T-cell (primary cell): ENCODE data around the gene TNS1. TPM values are rescaled to one million over a fixed set of nuclear protein-coding genes. Genes with fewer than 3 reads are reported as not detected.

Source experiments
- ATAC-seq, 4 experiments: fragments of 200-7000 bp in 3 of 4; fragments of 150-1000 bp in 1 of 4; cut with Tn5 transposase; replicated peaks in 1 of 4; 1 replicate in 3 of 4; 2 replicates in 1 of 4; pipeline ENCODE4 v1.10.0; 2021; ENCODE audit warnings: moderate library complexity in 3 of 4, mild to moderate bottlenecking in 2 of 4, moderate number of reproducible peaks in 1 of 4
- CTCF ChIA-PET, 2 donors: fragments of 300-600 bp; sonication (Branson Sonifier 250); formaldehyde crosslinking; loops; one replicate each; lab custom pipeline; 2022; ENCODE audit warnings: antibody characterized with exemption in 2 of 2; lab: Charles Lee
- POLR2A ChIA-PET, 2 donors: fragments of 300-600 bp; sonication (Branson Sonifier 250); formaldehyde crosslinking; loops; one replicate each; lab custom pipeline; 2022; ENCODE audit warnings: antibody characterized with exemption in 2 of 2; lab: Charles Lee
- DNase-seq, 35 experiments: peaks; one replicate each; pipeline versions ENCODE4 v3.0.0 to v3.0.0-alpha.2; 2013 to 2023
- H3K27ac ChIP-seq: one replicate; pipeline ENCODE4 v1.5.1; 2013; ENCODE audit warnings: low read length
- H3K27me3 ChIP-seq, 2 experiments: replicated peaks in 1 of 2; 1 replicate in 1 of 2; 2 replicates in 1 of 2; pipeline versions ENCODE4 v1.6.1 to v1.7.0; 2013; ENCODE audit warnings: low read length in 1 of 2, mixed read lengths in 1 of 2; ENCODE audit not compliant: control insufficient read depth in 2 of 2, insufficient read depth in 2 of 2; ENCODE audit errors: extremely low read depth in 1 of 2
- H3K36me3 ChIP-seq, 2 donors: 1 replicate in 1 of 2; 2 replicates in 1 of 2; pipeline versions ENCODE4 v1.6.1 to v1.7.0; 2013; ENCODE audit warnings: low read length in 1 of 2; ENCODE audit not compliant: control insufficient read depth in 2 of 2, insufficient read depth in 1 of 2; ENCODE audit errors: extremely low read depth in 1 of 2
- H3K4me1 ChIP-seq, 2 experiments: 1 replicate in 1 of 2; 2 replicates in 1 of 2; pipeline versions ENCODE4 v1.6.1 to v1.7.0; 2013; ENCODE audit warnings: low read length in 2 of 2, mixed read lengths in 1 of 2; ENCODE audit not compliant: insufficient read depth in 2 of 2, control insufficient read depth in 1 of 2; ENCODE audit errors: extremely low read depth in 1 of 2
- H3K4me3 ChIP-seq, 2 donors: 1 replicate in 1 of 2; 2 replicates in 1 of 2; pipeline versions ENCODE4 v1.5.1 to v1.7.0; 2013; ENCODE audit warnings: mild to moderate bottlenecking in 2 of 2, low read length in 1 of 2, moderate library complexity in 1 of 2; ENCODE audit not compliant: control insufficient read depth in 1 of 2; ENCODE audit errors: extremely low read depth in 1 of 2
- H3K9me3 ChIP-seq: 2 replicates; pipeline ENCODE4 v1.7.0; 2013
- H3K27ac Mint-ChIP-seq, 2 donors: one replicate each; pipeline ENCODE4 v1.8.0; 2020 to 2021; ENCODE audit warnings: mild to moderate bottlenecking in 2 of 2, mixed read lengths in 2 of 2
- H3K27me3 Mint-ChIP-seq, 2 donors: one replicate each; pipeline ENCODE4 v1.8.0; 2021 to 2022; ENCODE audit warnings: mixed read lengths in 2 of 2
- H3K36me3 Mint-ChIP-seq: one replicate; pipeline ENCODE4 v1.8.0; 2021; ENCODE audit warnings: mixed read lengths
- H3K4me1 Mint-ChIP-seq, 3 donors: one replicate each; pipeline ENCODE4 v1.8.0; 2020 to 2022; ENCODE audit warnings: mixed read lengths in 3 of 3, mild to moderate bottlenecking in 1 of 3
- H3K4me3 Mint-ChIP-seq, 3 donors: one replicate each; pipeline ENCODE4 v1.8.0; 2020 to 2022; ENCODE audit warnings: mild to moderate bottlenecking in 3 of 3, mixed read lengths in 3 of 3, moderate library complexity in 3 of 3
- H3K9me3 Mint-ChIP-seq, 3 donors: one replicate each; pipeline ENCODE4 v1.8.0; 2020 to 2022; ENCODE audit warnings: mixed read lengths in 3 of 3
- WGBS: methylation state at CpG from one replicate; pipeline ENCODE4 v1.1.5; 2013; ENCODE audit warnings: missing lambda C conversion rate; ENCODE audit not compliant: insufficient coverage; 5-methylcytosine and 5-hydroxymethylcytosine counted together
- total RNA-seq, 35 experiments: library from RNA in 6 of 35; stranded (reverse) in 6 of 35; fragments of 120-200 nt in 1 of 35; gene quantifications; one replicate each; pipeline versions ENCODE4 v1.2.1 to v1.2.4 and lab custom pipeline; 2013 to 2026

TNS1 gene
- total RNA-seq, 5 donors from 2014 or later (not counting 1 experiment from before 2014, with no cell fraction given): 0.28 to 2.1 (median 1.3) TPM

GRCh38 chr2:217909156-217909820 lies 93.5 kb downstream of the TNS1 start:
- WGBS: 60% methylated on average over 3 of the region's 10 CpGs
- H3K9me3 ChIP-seq: no peaks in the 10 kb centered on the region
- H3K4me3 Mint-ChIP-seq: no peak overlapping the region
- H3K9me3 Mint-ChIP-seq: no peaks in the 10 kb centered on the region
- peaks cover 0 to 49% of the 10 kb centered on the region in 2 experiments for H3K27me3 ChIP-seq
- ChIA-PET POLR2A (no interaction called here), CTCF (no interaction called here)
- no peaks in the 10 kb centered on the region for H3K4me1 ChIP-seq
- no peak overlapping the region for H3K4me3 ChIP-seq
- H3K36me3 Mint-ChIP-seq: no peaks in the 10 kb centered on the region
- no peak for ATAC-seq
- no peaks in the 10 kb centered on the region for H3K4me1 Mint-ChIP-seq
- peaks cover 15 to 47% of the 10 kb centered on the region in 2 donors for H3K27me3 Mint-ChIP-seq
- no peak for DNase-seq
- H3K27ac Mint-ChIP-seq: no peak overlapping the region
- H3K27ac ChIP-seq: no peak overlapping the region
- no peaks in the 10 kb centered on the region for H3K36me3 ChIP-seq

DNA sequence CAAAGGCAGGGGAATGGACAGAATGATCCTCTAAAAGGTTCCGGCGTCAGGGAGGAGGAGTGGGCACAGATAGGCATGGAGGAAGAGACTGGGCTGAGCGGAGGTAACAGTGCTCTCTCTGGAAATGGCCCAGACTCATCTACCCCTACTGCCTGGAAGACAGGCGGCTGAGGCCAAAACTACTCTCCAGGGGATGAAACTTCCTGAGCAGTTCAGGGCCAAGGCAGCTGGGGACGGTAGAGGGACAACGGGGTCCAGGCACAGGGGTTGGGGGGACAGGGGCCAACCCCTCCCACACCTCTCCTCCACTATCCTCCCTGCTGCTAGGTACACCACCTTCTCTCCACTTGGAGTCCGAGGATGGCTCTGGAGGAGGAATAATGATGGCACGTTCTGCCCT lies 94.3 kb downstream of the TNS1 start:
- Histone ChIP-seq H3K4me1 (no peaks in the 10 kb centered on the region), H3K27me3 (peaks cover 0 to 54% of the 10 kb centered on the region in 2 experiments), H3K27ac (no peak overlapping the region), H3K36me3 (no peaks in the 10 kb centered on the region), H3K9me3 (no peaks in the 10 kb centered on the region), H3K4me3 (no peak overlapping the region)
- Mint-ChIP-seq H3K9me3 (no peaks in the 10 kb centered on the region), H3K27ac (no peak overlapping the region), H3K4me3 (no peak overlapping the region), H3K36me3 (no peaks in the 10 kb centered on the region), H3K4me1 (no peaks in the 10 kb centered on the region), H3K27me3 (peaks cover 17 to 47% of the 10 kb centered on the region in 2 donors)
- ChIA-PET POLR2A (no interaction called here), CTCF (no interaction called here)
- no CpG with 5 or more reads among the region's 8 CpGs for WGBS
- ATAC-seq (no peak), DNase-seq (no peak)

DNA sequence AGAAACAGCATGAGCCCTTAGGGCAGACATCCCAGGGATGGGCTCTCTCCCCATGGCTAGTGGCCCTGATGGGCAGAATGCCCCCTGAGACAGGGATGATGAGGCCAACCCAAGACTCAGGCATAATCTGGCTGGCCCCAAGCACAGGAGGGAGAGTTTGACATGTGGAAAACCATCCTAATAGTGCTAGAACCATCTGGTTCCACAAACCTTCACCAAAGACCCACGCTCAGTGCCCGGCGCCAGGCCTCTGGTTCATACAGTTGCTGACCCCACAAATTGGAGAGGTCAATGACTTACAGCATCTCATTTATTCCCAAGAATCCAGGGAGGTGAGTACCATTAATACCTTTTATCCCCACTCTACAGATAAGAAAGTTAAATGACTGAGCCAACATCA lies 95.5 kb downstream of the TNS1 start:
- ChIA-PET POLR2A (no interaction called here), CTCF (no interaction called here)
- Histone ChIP-seq H3K4me1 (no peaks in the 10 kb centered on the region), H3K9me3 (no peaks in the 10 kb centered on the region), H3K27ac (no peak overlapping the region), H3K36me3 (no peaks in the 10 kb centered on the region), H3K4me3 (no peak overlapping the region), H3K27me3 (peaks cover 0 to 46% of the 10 kb centered on the region in 2 experiments)
- H3K27me3 Mint-ChIP-seq: peaks cover 17 to 47% of the 10 kb centered on the region in 2 donors
- H3K4me1 Mint-ChIP-seq: peaks cover 0 to 2% (median 0%) of the 10 kb centered on the region in 3 donors
- no peak overlapping the region for H3K4me3 Mint-ChIP-seq
- DNase-seq (no peak), ATAC-seq (no peak)
- 87% methylated on average over 3 of the region's 3 CpGs for WGBS
- H3K27ac Mint-ChIP-seq: no peak overlapping the region
- H3K36me3 Mint-ChIP-seq: no peaks in the 10 kb centered on the region
- no peaks in the 10 kb centered on the region for H3K9me3 Mint-ChIP-seq

DNA sequence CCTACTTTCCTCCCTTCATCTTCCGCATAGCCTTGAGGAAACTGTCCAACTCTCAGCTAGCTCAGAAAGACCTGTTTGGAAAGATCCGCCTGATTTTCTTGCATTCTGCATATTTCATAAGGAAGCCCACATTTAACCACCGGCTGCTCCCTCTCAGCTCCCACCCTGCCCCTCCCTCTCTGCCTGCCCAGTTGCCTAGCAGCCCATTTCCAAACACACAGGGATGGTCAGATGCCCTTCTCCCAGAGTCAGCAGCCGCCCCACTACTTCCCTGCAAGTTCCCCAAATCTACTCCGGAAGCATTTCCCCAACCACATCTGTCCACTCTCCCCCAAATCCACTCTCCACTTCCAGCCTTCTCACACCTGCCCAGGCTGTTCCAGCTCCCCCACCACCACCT lies 96.0 kb downstream of the TNS1 start:
- peaks cover 0 to 2% (median 0%) of the 10 kb centered on the region in 3 donors for H3K4me1 Mint-ChIP-seq
- H3K4me3 Mint-ChIP-seq: no peak overlapping the region
- no peaks in the 10 kb centered on the region for H3K36me3 Mint-ChIP-seq
- H3K4me1 ChIP-seq: no peaks in the 10 kb centered on the region
- no peaks in the 10 kb centered on the region for H3K36me3 ChIP-seq
- ATAC-seq (no peak), DNase-seq (no peak)
- no peak overlapping the region for H3K4me3 ChIP-seq
- no peak overlapping the region for H3K27ac Mint-ChIP-seq
- peaks cover 17 to 47% of the 10 kb centered on the region in 2 donors for H3K27me3 Mint-ChIP-seq
- H3K9me3 ChIP-seq: no peaks in the 10 kb centered on the region
- no peaks in the 10 kb centered on the region for H3K9me3 Mint-ChIP-seq
- ChIA-PET CTCF (no interaction called here), POLR2A (no interaction called here)
- no peak overlapping the region for H3K27ac ChIP-seq
- 60% methylated on average over 5 of the region's 5 CpGs for WGBS
- peaks cover 0 to 49% of the 10 kb centered on the region in 2 experiments for H3K27me3 ChIP-seq

GRCh38 chr2:217905896-217906295 lies 96.9 kb downstream of the TNS1 start:
- Mint-ChIP-seq H3K27me3 (peaks cover 17 to 41% of the 10 kb centered on the region in 2 donors), H3K9me3 (no peaks in the 10 kb centered on the region), H3K27ac (no peak overlapping the region), H3K4me1 (peaks cover 0 to 2% (median 0%) of the 10 kb centered on the region in 3 donors), H3K36me3 (no peaks in the 10 kb centered on the region), H3K4me3 (no peak overlapping the region)
- no peaks in the 10 kb centered on the region for H3K9me3 ChIP-seq
- H3K27ac ChIP-seq: no peak overlapping the region
- H3K4me1 ChIP-seq: no peaks in the 10 kb centered on the region
- H3K27me3 ChIP-seq: peaks cover 0 to 51% of the 10 kb centered on the region in 2 experiments
- DNase-seq (no peak), ATAC-seq (no peak)
- CTCF ChIA-PET: no interaction called here
- no peak overlapping the region for H3K4me3 ChIP-seq
- H3K36me3 ChIP-seq: no peaks in the 10 kb centered on the region
- POLR2A ChIA-PET: no interaction called here
- 10% methylated on average over 3 of the region's 9 CpGs for WGBS

DNA sequence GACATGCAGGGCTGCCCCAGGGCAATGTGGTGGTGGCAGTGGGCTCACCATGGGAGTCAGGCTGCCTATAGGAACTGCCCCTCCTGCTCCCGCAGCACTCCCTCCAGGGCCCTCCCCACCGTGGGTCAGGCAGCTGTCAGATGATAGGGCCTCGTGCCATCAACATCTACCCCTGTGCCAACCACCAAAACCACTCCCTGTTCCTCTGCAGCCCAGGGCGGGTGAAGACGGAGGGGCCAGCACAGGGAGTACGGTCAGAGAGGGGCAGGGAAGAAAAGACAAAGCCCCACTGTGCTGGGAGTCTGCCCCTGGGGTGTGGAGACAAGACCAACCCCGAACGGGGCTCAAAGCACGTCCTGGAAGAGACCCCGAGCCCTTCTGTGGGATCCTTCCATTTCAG lies 97.4 kb downstream of the TNS1 start:
- no peak overlapping the region for H3K27ac Mint-ChIP-seq
- no peak overlapping the region for H3K27ac ChIP-seq
- DNase-seq (no peak), ATAC-seq (no peak)
- WGBS: 3% methylated on average over 4 of the region's 10 CpGs
- H3K4me1 ChIP-seq: no peaks in the 10 kb centered on the region
- no peaks in the 10 kb centered on the region for H3K9me3 ChIP-seq
- H3K4me3 ChIP-seq: no peak overlapping the region
- H3K4me1 Mint-ChIP-seq: peaks cover 0 to 2% (median 0%) of the 10 kb centered on the region in 3 donors
- H3K9me3 Mint-ChIP-seq: no peaks in the 10 kb centered on the region
- peaks cover 17 to 41% of the 10 kb centered on the region in 2 donors for H3K27me3 Mint-ChIP-seq
- H3K36me3 Mint-ChIP-seq: no peaks in the 10 kb centered on the region
- H3K36me3 ChIP-seq: no peaks in the 10 kb centered on the region
- ChIA-PET POLR2A (no interaction called here), CTCF (no interaction called here)
- H3K27me3 ChIP-seq: peaks cover 0 to 51% of the 10 kb centered on the region in 2 experiments
- no peak overlapping the region for H3K4me3 Mint-ChIP-seq
